Measurements from ENCODE around the gene NDUFS1.

GRCh38 chr2:206096876-206097275 is 62.4 kb downstream of the NDUFS1 start:
- TF ChIP-seq CTCF (IDR thresholded peaks at IDR 0.05) (no peak), POLR2A (IDR thresholded peaks at IDR 0.05) (no peak)

Data from right lobe of liver (tissue), 4 donors.